Mesothelial cell of epicardium (in vitro differentiated cells): ENCODE data around the gene MOCS3. TPM values are rescaled to one million over a fixed set of nuclear protein-coding genes. Genes with fewer than 3 reads are reported as not detected.

ENCODE experiments used
- DNase-seq, 2 experiments: peaks; one replicate each; pipeline ENCODE4 v3.0.0; 2021; ENCODE audit warnings: low spot score in 2 of 2; ENCODE audit not compliant: unreplicated experiment in 2 of 2
- H3K27ac Mint-ChIP-seq: 2 replicates; pipeline ENCODE4 v1.8.0; 2021; ENCODE audit warnings: mixed read lengths
- H3K27me3 Mint-ChIP-seq: 2 replicates; pipeline ENCODE4 v1.8.0; 2021; ENCODE audit warnings: low read depth, mixed read lengths
- H3K36me3 Mint-ChIP-seq: 2 replicates; pipeline ENCODE4 v1.8.0; 2021; ENCODE audit warnings: mixed read lengths
- H3K4me1 Mint-ChIP-seq: 2 replicates; pipeline ENCODE4 v1.8.0; 2021; ENCODE audit warnings: mixed read lengths
- H3K4me3 Mint-ChIP-seq: 2 replicates; pipeline ENCODE4 v1.8.0; 2021; ENCODE audit warnings: mild to moderate bottlenecking, moderate library complexity, mixed read lengths
- H3K9me3 Mint-ChIP-seq: 2 replicates; pipeline ENCODE4 v1.8.0; 2021; ENCODE audit warnings: mixed read lengths
- CTCF ChIP-seq: fragments of 200-600 bp; sonication (generic); IDR thresholded peaks from one replicate; pipeline ENCODE4 v1.5.0; 2021; ENCODE audit warnings: antibody characterized with exemption; ENCODE audit not compliant: unreplicated experiment
- total RNA-seq: library from RNA; stranded (reverse); gene quantifications from 3 replicates; pipeline ENCODE4 v1.2.1, GENCODE V29; 2021

Gene MOCS3
- total RNA-seq, 1 donor from 2014 or later = 5.4 TPM

- Mint-ChIP-seq H3K4me3 (no peak overlapping the region), H3K27ac (no peak overlapping the region), H3K4me1 (peaks cover 14% of the 10 kb centered on the region), H3K27me3 (no peaks in the 10 kb centered on the region), H3K9me3 (no peaks in the 10 kb centered on the region), H3K36me3 (no peaks in the 10 kb centered on the region)
- TF ChIP-seq CTCF = no peak
- no peak for DNase-seq
Measured at GRCh38 chr20:50995506-50995905, 36.9 kb downstream of the MOCS3 start.

- no peak for DNase-seq
- no peaks in the 10 kb centered on the region for H3K27me3 Mint-ChIP-seq
- TF ChIP-seq CTCF = no peak
- peaks cover 13% of the 10 kb centered on the region for H3K4me1 Mint-ChIP-seq
- H3K4me3 Mint-ChIP-seq = no peak overlapping the region
- no peaks in the 10 kb centered on the region for H3K9me3 Mint-ChIP-seq
- no peak overlapping the region for H3K27ac Mint-ChIP-seq
- H3K36me3 Mint-ChIP-seq = peaks cover 4% of the 10 kb centered on the region
Measured at GRCh38 chr20:50996901-50997865, 38.6 kb downstream of the MOCS3 start.

- H3K4me1 Mint-ChIP-seq = peaks cover 4% of the 10 kb centered on the region
- H3K27me3 Mint-ChIP-seq = no peaks in the 10 kb centered on the region
- no peak overlapping the region for H3K27ac Mint-ChIP-seq
- DNase-seq = no peak
- no peak for TF ChIP-seq CTCF
- peaks cover 9% of the 10 kb centered on the region for H3K36me3 Mint-ChIP-seq
- no peak overlapping the region for H3K4me3 Mint-ChIP-seq
- no peaks in the 10 kb centered on the region for H3K9me3 Mint-ChIP-seq
Measured at GRCh38 chr20:50999355-50999754, 40.7 kb downstream of the MOCS3 start.

- Mint-ChIP-seq H3K27me3 (no peaks in the 10 kb centered on the region), H3K36me3 (peaks cover 22% of the 10 kb centered on the region), H3K27ac (no peak overlapping the region), H3K4me3 (no peak overlapping the region), H3K4me1 (peaks cover 4% of the 10 kb centered on the region), H3K9me3 (no peaks in the 10 kb centered on the region)
- no peak for TF ChIP-seq CTCF
- no peak for DNase-seq
Measured at GRCh38 chr20:51001430-51002265, 43.0 kb downstream of the MOCS3 start.

GRCh38 chr20:51002633-51003032, 44.0 kb downstream of the MOCS3 start:
- DNase-seq = no peak
- H3K36me3 Mint-ChIP-seq = peaks cover 22% of the 10 kb centered on the region
- H3K4me3 Mint-ChIP-seq = no peak overlapping the region
- TF ChIP-seq CTCF = no peak
- no peaks in the 10 kb centered on the region for H3K9me3 Mint-ChIP-seq
- H3K27me3 Mint-ChIP-seq = no peaks in the 10 kb centered on the region
- no peaks in the 10 kb centered on the region for H3K4me1 Mint-ChIP-seq
- no peak overlapping the region for H3K27ac Mint-ChIP-seq
